ENCODE results near the gene RASA1.
"Not testable (repeated sequence)": the region's sequence is repeated elsewhere in the genome, so short reads cannot be mapped to it uniquely, and the experiment has no call there.

Gene RASA1

GRCh38 chr5:87267574-87268125 lies at the start of gene RASA1:
Gene RASA1, plus strand, starts transcription at chr5:87267883. Its CDS starts 569 bp downstream, at chr5:87268452.
- peak; percentile 80 to 85 for DNase-seq

- no peak for DNase-seq
Observed at GRCh38 chr5:87229780-87230179, 37.9 kb upstream of the RASA1 start.

GRCh38 chr5:87231037-87231808 lies 36.5 kb upstream of the RASA1 start:
- DNase-seq: no peak

- no peak for DNase-seq
Observed at GRCh38 chr5:87233143-87233542, 34.5 kb upstream of the RASA1 start.

GRCh38 chr5:87241555-87241954 lies 26.1 kb upstream of the RASA1 start:
- no peak for DNase-seq

- no peak for DNase-seq
Observed at GRCh38 chr5:87242242-87242641, 25.4 kb upstream of the RASA1 start.

GRCh38 chr5:87243161-87243844 lies 24.4 kb upstream of the RASA1 start:
- DNase-seq: peak in 1 of 2 donors; percentile 16

- no peak for DNase-seq
Observed at GRCh38 chr5:87245451-87245850, 22.2 kb upstream of the RASA1 start.

- no peak for DNase-seq
Observed at GRCh38 chr5:87246061-87246460, 21.6 kb upstream of the RASA1 start.

GRCh38 chr5:87252283-87252605 lies 15.4 kb upstream of the RASA1 start:
- DNase-seq: no peak

GRCh38 chr5:87254035-87254434 lies 13.6 kb upstream of the RASA1 start:
- DNase-seq: no peak

GRCh38 chr5:87258507-87258906 lies 9.2 kb upstream of the RASA1 start:
- DNase-seq: no peak

GRCh38 chr5:87260604-87261192 lies 7.0 kb upstream of the RASA1 start:
- no peak for DNase-seq

- no peak for DNase-seq
Observed at GRCh38 chr5:87263498-87263897, 4.2 kb upstream of the RASA1 start.

GRCh38 chr5:87266914-87267573 lies 639 bp upstream of the RASA1 start:
- no peak for DNase-seq

- DNase-seq: peak; percentile 65 to 76
Observed at GRCh38 chr5:87268126-87268969, 665 bp downstream of the RASA1 start.

- no peak for DNase-seq
Observed at GRCh38 chr5:87268970-87269377, 1.3 kb downstream of the RASA1 start.

GRCh38 chr5:87270888-87271287 lies 3.2 kb downstream of the RASA1 start:
- not testable (repeated sequence) for DNase-seq

GRCh38 chr5:87276655-87277054 lies 9.0 kb downstream of the RASA1 start:
- no peak for DNase-seq

- DNase-seq: no peak
Observed at GRCh38 chr5:87277279-87277835, 9.7 kb downstream of the RASA1 start.

GRCh38 chr5:87278590-87279100 lies 11.0 kb downstream of the RASA1 start:
- no peak for DNase-seq

GRCh38 chr5:87282269-87282668 lies 14.6 kb downstream of the RASA1 start:
- DNase-seq: no peak
